HG03432 (cell line): ENCODE data around the gene TNC.

Experiments
- ATAC-seq: cut with Tn5 transposase; IDR thresholded peaks from one replicate; pipeline ENCODE4 v1.9.1; 2021; ENCODE audit warnings: mild to moderate bottlenecking, moderate library complexity; ENCODE audit not compliant: unreplicated experiment

Gene TNC

DNA sequence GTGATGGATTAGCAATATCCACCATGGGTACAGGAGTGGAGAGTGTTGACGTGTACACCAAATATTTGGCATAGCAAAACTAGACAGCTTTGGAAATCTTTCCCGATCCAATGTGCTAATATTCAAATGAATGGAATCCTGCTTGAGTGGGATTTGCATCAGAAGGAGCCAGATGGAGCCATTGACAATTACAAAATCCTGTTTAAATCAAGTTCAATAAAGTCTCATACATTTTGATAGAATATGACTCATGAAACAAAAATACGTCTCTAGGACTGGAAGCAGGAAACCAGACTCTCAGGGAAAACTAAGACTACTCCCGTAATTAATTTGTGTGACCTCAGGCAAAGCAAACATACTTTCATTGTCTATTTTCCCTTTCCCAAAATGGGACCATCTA is 13.0 kb downstream of the TNC start:
- ATAC-seq, result no peak

DNA sequence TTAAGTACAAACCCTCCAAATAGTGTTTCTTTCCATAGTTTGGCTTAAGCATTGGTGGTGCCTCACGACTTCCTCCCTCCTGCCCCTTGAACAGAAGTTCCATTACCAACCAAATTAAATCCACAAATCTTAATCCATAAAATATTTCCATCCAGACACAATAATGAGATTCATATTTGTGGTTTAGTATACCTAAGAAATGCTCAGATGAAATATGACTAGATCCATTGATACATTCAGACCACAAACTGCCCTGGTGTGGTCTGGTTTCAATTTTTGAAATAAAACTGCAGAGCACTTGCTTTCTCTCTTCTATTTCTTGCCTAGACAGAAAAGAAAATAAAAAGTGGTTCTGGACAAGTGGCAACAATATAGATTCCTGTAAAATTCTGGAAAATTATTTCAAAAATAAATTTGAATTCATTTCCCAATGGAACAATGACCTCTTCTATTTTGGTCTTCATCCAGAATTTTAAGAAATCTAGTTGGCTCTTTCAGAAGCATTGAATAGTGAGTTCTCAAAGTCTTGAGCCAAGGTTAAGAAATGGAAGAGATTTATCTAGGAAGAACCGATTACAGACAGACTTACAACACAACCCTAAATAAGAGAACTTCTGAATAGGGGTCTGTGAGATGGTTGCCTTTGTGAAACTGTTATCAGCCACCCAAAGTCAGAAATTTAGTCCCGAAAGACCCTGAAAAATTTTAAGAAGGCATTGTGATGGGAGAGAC is 14.0 kb downstream of the TNC start:
- no peak for ATAC-seq

DNA sequence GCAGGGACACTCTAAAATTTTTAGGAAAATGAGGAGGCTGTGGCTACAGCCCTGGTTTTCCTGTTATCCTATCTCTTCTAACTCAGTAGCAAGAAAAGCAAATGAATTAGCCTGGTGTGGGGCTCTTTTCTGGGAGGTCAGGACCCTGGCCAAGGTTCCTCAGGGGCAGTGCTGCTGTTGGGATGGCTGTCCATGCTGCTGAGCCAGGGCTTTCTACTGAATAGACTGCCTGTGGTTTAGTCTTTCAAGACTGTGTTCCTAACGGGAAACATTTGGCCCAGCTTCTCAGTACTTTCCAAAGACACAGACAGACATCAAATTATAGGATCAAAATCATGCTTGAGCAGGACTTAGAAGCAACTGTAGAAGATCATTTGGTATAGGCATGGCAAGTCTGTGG is 18.1 kb downstream of the TNC start:
- ATAC-seq, result no peak

- no peak for ATAC-seq
Measured at GRCh38 chr9:115098226-115098965, 19.6 kb downstream of the TNC start.

GRCh38 chr9:115093520-115093919 is 24.4 kb downstream of the TNC start:
- ATAC-seq, result no peak

DNA sequence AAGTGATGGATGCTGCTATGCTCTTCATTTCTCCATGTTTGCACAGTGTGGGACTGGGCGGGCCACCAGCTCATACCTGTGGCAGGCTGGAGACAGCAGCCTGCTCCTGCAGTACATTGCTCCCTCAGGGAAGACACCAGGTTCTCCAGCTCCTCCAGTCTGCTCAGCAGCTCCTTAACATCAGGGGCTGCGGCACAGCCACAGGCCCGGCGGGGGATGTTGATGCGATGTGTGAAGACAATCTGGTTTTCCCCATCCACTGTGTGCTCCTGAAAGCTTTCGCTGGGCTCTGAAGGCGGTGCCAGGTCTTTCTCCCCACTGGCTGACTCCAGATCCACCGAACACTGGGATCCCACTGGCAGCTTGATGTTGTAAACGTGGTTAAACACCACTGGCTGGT is 27.5 kb downstream of the TNC start:
- ATAC-seq, result no peak

DNA sequence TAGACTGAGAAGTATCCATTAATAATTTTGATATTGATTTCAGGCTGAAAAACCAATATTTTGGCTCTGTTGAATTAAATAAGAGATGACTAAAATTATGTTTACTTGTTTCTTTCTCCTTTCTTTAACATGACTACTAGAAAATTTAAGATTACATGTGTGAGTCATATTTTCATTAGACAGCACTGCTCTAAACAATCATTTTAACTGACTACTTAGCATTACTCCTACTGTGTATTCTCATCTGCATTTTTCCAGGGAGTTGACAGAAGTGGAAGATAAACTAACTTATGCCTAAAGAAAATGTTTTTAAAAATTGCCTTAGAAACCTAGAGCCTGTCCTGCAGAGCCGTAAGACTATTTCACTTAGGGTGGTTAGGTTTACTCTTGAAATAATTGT is 29.1 kb downstream of the TNC start:
- no peak for ATAC-seq

GRCh38 chr9:115086886-115087285 is 31.1 kb downstream of the TNC start:
- no peak for ATAC-seq

- ATAC-seq, result no peak
Measured at GRCh38 chr9:115086461-115086860, 31.5 kb downstream of the TNC start.

DNA sequence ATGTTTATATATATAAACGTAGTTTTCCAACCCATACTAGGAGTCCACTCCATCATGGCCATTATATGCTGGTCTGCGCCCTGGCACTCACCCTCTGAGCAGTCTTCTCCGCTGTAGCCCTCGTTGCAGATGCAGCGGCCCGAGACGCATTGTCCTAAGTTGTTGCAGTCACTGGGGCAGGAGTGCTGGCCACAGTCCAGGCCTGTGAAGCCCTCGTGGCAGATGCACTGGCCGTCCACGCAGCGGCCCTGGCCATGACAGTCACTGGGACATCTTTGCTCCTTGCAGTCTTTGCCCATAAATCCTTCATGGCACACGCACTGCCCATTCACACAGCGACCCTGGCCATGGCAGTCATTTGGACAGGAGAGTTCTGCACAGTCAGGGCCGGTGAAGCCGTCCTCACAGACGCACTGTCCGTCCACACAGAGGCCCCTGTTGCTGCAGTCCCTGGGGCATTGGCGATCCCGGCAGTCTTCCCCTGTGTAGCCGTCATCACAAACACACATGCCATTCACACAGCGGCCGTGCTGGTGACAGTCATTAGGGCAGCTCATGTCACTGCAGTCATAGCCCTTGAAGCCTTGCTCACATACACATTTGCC is 32.1 kb downstream of the TNC start:
- ATAC-seq, result no peak

GRCh38 chr9:115084709-115085108 is 33.2 kb downstream of the TNC start:
- no peak for ATAC-seq

GRCh38 chr9:115084157-115084556 is 33.8 kb downstream of the TNC start:
- ATAC-seq, result no peak

GRCh38 chr9:115080242-115080641 is 37.7 kb downstream of the TNC start:
- ATAC-seq, result no peak

DNA sequence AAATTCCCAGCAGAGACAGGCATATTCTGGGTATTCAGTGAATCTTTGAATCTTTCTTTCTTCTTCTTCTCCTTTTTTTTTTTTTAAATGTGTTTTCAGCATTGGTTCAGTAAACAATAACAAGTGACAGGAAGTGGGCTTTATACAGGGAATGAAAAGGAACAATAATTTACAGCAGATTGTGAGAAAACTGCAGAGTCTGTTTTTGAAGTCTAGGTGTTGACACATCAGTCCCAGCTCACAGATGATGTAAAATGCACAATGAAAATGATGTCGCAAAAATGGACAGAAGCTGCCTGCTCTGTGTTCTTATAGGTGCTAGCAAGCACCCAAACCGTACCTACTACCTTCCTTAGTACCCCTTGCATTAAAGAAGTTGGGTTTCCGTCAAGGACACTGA is 38.8 kb downstream of the TNC start:
- ATAC-seq, result no peak

- no peak for ATAC-seq
Measured at GRCh38 chr9:115073456-115073855, 44.5 kb downstream of the TNC start.

- no peak for ATAC-seq
Measured at GRCh38 chr9:115071176-115071575, 46.8 kb downstream of the TNC start.

- no peak for ATAC-seq
Measured at GRCh38 chr9:115069771-115070170, 48.2 kb downstream of the TNC start.

DNA sequence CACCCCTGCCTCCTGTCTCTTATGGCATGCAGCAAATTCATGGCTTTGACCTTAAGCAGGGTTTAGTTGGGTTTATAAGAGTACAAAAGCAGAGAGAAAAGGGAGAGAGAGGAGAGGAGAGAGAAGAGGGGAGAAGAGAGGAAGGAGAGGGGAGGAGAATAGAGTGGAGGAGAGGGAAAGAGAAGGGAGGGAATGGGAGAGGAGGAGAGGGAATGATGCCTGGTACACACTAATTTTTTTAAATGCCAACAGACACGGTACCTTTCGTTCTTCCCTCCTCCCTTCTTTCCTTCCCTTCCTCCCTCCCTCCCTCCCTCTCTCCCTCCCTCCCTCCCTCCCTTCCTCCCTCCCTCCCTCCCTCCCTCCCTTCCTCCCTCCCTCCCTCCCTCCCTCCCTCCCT is 48.7 kb downstream of the TNC start:
- no peak for ATAC-seq

- ATAC-seq, result no peak
Measured at GRCh38 chr9:115068031-115068430, 49.9 kb downstream of the TNC start.

DNA sequence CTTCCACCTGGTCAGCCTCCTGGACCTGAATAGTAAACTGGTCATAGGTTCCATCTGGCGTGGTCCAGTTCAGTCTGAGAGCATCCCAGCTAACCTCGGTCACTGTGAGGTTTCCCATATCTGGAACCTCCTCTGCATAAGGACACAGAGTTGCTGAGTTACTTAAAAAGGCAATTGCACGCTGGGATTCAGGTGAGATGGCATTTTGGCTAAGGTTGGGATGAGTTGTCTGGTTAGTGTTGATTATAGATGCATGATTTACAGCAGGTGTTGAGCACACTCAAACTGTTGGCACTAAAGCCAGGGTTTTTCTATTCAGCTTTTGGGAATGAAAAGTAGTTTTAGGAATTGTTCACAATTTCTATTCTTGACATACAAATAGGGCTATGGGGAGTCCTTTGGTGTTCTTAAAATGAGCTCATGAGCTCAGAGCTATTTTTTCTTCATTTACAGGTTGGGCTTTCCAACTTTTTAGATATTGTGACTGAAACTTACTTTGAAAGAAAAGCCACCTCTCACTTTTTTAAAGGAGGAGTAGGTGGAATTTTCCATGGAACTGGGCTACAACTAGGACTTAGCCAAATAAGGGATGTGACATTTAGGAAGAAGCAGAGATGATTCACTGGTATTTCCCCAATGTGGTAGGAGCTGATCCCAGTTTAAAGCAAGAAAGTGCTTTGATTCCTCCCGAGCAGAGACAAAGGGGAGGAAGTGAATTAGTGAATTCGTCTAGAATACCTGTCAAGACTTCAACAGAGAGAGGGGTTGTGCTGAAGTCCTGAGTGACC is 54.7 kb downstream of the TNC start:
- no peak for ATAC-seq

- no peak for ATAC-seq
Measured at GRCh38 chr9:115058684-115059315, 59.2 kb downstream of the TNC start.
